Measurements from ENCODE around the gene PARP9. TPM values are rescaled to one million over a fixed set of nuclear protein-coding genes. Genes with fewer than 3 reads are reported as not detected.
"Not testable (repeated sequence)": the region's sequence is repeated elsewhere in the genome, so short reads cannot be mapped to it uniquely, and the experiment has no call there.

PARP9 gene
- total RNA-seq, 2 experiments from 2014 or later, result 13.2 to 14.4 TPM

DNA sequence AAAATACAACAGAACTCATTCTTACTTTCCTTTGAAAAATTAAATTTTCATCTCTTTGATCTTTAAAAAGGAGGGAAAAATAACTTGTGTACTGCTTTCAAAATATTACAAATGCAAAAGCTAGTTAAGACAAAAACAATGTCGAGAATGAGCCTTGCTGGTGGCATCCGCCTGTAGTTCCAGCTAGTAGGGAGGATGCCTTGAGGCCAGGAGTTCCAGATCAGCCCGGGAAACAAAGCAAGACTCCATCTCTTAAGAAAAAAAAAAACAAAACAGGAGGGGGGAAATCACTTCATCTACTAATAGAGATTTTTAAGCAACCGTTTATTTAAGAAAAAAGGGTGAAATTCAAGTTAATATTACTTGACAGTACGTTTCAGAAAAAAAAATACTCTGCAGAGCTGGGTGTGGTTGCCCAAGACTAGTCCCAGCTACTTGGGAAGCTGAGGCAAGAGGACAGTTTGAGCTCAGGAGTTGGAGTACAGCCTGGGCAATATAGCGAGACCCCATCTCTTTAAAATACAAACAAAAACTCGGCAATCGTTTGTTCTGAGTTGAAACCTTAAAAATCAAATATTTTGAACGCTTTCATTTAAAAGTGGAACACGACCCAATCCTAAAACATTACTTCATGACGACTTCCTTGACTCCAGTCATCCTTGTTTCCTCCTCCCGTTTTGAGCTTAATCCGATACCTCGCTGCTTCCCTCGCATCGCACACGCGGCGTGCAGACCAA, 50.5 kb downstream of the PARP9 start:
- intact Hi-C loops (cut with DNase I, micrococcal nuclease), result loop anchor here (1.0 to 10.0 kb wide), 6 partner anchors 56 to 1071 kb away; partner anchors contain the start of genes EAF2 (in 1 of the 2), FAM162A (in 1 of the 2), HACD2 (in 1 of the 2) and HSPBAP1 (in 1 of the 2)
- H3K27ac Mint-ChIP-seq, result peak overlapping the region; percentile 82
- DNase-seq (no peak), ATAC-seq (ENCODE audit: poor library complexity) (no peak)
- no peaks in the 10 kb centered on the region for H3K36me3 ChIP-seq (ENCODE audit: insufficient read depth, low read length)
- ChIA-PET POLR2A (interaction anchor here (0.8 to 2.7 kb wide), 5 partner anchors 15 to 165 kb away, joined by 3 to 58 read pairs (median 5); partner anchors contain the start of genes DTX3L, FAM162A, MIX23 and PARP9), CTCF (interaction anchor here (1.2 to 1.4 kb wide), 2 partner anchors 98 to 121 kb away, joined by 3 to 6 read pairs; partner anchors contain the start of gene WDR5B)
- H3K9me3 ChIP-seq (ENCODE audit: control insufficient read depth in 1 of 2, insufficient read depth in 1 of 2, low read length in 2 of 2), result no peaks in the 10 kb centered on the region
- H3K4me3 ChIP-seq (ENCODE audit: low read length), result peak overlapping the region; percentile 68
- no peaks in the 10 kb centered on the region for H3K27me3 ChIP-seq (ENCODE audit: control insufficient read depth in 1 of 2, insufficient read depth in 2 of 2, low read length in 2 of 2)
- peaks cover 51% of the 10 kb centered on the region for H3K4me1 Mint-ChIP-seq (ENCODE audit: low read depth)
- peak overlapping the region; percentile 83 to 97 for H3K27ac ChIP-seq (ENCODE audit: low read depth in 1 of 2, low read length in 2 of 2)
- peaks cover 19% of the 10 kb centered on the region for H3K36me3 Mint-ChIP-seq (ENCODE audit: low read depth)
- TF ChIP-seq, protein P1, sequence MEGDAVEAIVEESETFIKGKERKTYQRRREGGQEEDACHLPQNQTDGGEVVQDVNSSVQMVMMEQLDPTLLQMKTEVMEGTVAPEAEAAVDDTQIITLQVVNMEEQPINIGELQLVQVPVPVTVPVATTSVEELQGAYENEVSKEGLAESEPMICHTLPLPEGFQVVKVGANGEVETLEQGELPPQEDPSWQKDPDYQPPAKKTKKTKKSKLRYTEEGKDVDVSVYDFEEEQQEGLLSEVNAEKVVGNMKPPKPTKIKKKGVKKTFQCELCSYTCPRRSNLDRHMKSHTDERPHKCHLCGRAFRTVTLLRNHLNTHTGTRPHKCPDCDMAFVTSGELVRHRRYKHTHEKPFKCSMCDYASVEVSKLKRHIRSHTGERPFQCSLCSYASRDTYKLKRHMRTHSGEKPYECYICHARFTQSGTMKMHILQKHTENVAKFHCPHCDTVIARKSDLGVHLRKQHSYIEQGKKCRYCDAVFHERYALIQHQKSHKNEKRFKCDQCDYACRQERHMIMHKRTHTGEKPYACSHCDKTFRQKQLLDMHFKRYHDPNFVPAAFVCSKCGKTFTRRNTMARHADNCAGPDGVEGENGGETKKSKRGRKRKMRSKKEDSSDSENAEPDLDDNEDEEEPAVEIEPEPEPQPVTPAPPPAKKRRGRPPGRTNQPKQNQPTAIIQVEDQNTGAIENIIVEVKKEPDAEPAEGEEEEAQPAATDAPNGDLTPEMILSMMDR (IDR thresholded peaks at IDR 0.05), result no peak
- peak overlapping the region; percentile 85 for H3K4me3 Mint-ChIP-seq
- H3K27me3 Mint-ChIP-seq, result no peaks in the 10 kb centered on the region
- H3K9me3 Mint-ChIP-seq, result no peaks in the 10 kb centered on the region
- peaks cover 17% of the 10 kb centered on the region for H3K4me1 ChIP-seq (ENCODE audit: insufficient read depth, low read length)

DNA sequence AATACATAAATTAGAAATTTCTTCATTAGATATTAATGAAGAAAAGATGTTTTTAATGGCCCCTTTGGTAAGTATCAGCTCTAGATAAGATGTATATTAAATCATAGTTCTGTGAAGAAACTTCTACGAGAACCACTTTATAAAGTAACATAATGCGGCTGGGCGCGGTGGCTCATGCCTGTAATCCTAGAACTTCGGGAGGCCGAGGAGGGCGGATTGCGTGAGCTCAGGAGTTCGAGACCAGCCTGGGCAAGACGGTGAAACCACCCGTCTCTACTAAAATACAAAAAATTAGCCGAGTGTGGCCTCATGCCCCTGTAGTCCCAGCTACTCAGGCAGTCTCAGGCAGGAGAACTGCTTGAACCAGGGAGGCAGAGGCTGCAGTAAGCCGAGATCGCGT, 51.8 kb downstream of the PARP9 start:
- Mint-ChIP-seq H3K27ac (no peak overlapping the region), H3K4me1 (ENCODE audit: low read depth) (peaks cover 63% of the 10 kb centered on the region)
- intact Hi-C loops (cut with DNase I, micrococcal nuclease), result loop anchor here (5.0 to 10.0 kb wide), 3 partner anchors 55 to 1073 kb away; partner anchors contain the start of genes EAF2 (in 1 of the 2), HACD2 (in 1 of the 2) and IQCB1 (in 1 of the 2)

DNA sequence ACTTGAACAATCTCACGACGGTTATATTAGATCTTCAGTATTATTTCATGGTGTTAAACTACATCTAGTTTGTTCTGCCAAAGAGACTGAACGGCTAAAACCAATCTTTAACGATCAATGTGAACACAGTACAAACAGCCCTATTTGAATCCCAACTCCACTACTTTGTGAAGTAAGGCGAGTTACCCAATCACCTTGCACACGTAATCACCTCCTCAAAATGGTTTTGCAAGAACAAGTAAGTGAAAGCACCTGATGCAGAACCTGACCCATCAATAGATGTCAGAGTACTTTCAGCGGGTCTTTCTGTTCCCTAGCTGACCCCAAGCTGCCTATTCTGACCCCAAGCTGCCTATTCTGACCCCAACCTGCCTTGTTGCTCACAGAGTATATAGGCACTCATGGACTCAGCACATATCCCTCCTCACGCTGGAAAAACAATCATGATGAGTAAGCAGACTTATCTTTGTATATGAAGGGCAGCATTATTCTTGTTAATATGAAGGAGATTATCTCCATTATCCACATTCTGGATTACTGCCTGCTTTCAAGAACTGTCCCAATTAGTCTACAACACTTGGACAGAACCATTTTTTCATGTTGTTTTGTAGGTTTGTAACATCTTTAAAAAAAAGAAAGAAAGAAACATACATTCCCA, 53.1 kb downstream of the PARP9 start:
- H3K27me3 Mint-ChIP-seq, result no peaks in the 10 kb centered on the region
- CTCF ChIA-PET, result interaction anchor here (0.5 to 3.1 kb wide), 2 partner anchors 118 to 308 kb away, joined by 3 to 7 read pairs; no protein-coding TSS in a partner anchor
- Histone ChIP-seq H3K9me3 (ENCODE audit: control insufficient read depth in 1 of 2, insufficient read depth in 1 of 2, low read length in 2 of 2) (no peaks in the 10 kb centered on the region), H3K36me3 (ENCODE audit: insufficient read depth, low read length) (no peaks in the 10 kb centered on the region), H3K27me3 (ENCODE audit: control insufficient read depth in 1 of 2, insufficient read depth in 2 of 2, low read length in 2 of 2) (no peaks in the 10 kb centered on the region), H3K27ac (ENCODE audit: low read depth in 1 of 2, low read length in 2 of 2) (no peak overlapping the region), H3K4me3 (ENCODE audit: low read length) (no peak overlapping the region), H3K4me1 (ENCODE audit: insufficient read depth, low read length) (peaks cover 20% of the 10 kb centered on the region)
- H3K4me1 Mint-ChIP-seq (ENCODE audit: low read depth), result peaks cover 70% of the 10 kb centered on the region
- no peak for DNase-seq
- intact Hi-C loops (cut with DNase I, micrococcal nuclease), result loop anchor here (5.0 to 10.0 kb wide), 3 partner anchors 54 to 1074 kb away; partner anchors contain the start of genes EAF2 (in 1 of the 2), HACD2 (in 1 of the 2) and IQCB1 (in 1 of the 2)
- peaks cover 27% of the 10 kb centered on the region for H3K36me3 Mint-ChIP-seq (ENCODE audit: low read depth)
- POLR2A ChIA-PET, result no interaction called here
- ATAC-seq (ENCODE audit: poor library complexity), result no peak
- TF ChIP-seq, protein P1 (IDR thresholded peaks at IDR 0.05), result no peak
- H3K4me3 Mint-ChIP-seq, result peak overlapping the region; percentile 54
- H3K27ac Mint-ChIP-seq, result no peak overlapping the region
- H3K9me3 Mint-ChIP-seq, result no peaks in the 10 kb centered on the region

More for the DNA sequence above, 51.8 kb downstream of the PARP9 start:
- peaks cover 19% of the 10 kb centered on the region for H3K36me3 Mint-ChIP-seq (ENCODE audit: low read depth)
- ATAC-seq (ENCODE audit: poor library complexity) (no peak), DNase-seq (no peak)
- ChIA-PET POLR2A (no interaction called here), CTCF (interaction anchor here (1.4 kb wide), 1 partner anchor 120 kb away, joined by 3 read pairs; no protein-coding TSS in a partner anchor)
- no peaks in the 10 kb centered on the region for H3K9me3 Mint-ChIP-seq
- TF ChIP-seq, protein P1 (IDR thresholded peaks at IDR 0.05), result no peak
- no peaks in the 10 kb centered on the region for H3K36me3 ChIP-seq (ENCODE audit: insufficient read depth, low read length)
- H3K27ac ChIP-seq (ENCODE audit: low read depth in 1 of 2, low read length in 2 of 2), result no peak overlapping the region
- H3K27me3 Mint-ChIP-seq, result no peaks in the 10 kb centered on the region
- H3K4me3 Mint-ChIP-seq, result peak overlapping the region; percentile 13
- H3K27me3 ChIP-seq (ENCODE audit: control insufficient read depth in 1 of 2, insufficient read depth in 2 of 2, low read length in 2 of 2), result no peaks in the 10 kb centered on the region
- H3K4me1 ChIP-seq (ENCODE audit: insufficient read depth, low read length), result peaks cover 20% of the 10 kb centered on the region
- no peak overlapping the region for H3K4me3 ChIP-seq (ENCODE audit: low read length)
- no peaks in the 10 kb centered on the region for H3K9me3 ChIP-seq (ENCODE audit: control insufficient read depth in 1 of 2, insufficient read depth in 1 of 2, low read length in 2 of 2)

DNA sequence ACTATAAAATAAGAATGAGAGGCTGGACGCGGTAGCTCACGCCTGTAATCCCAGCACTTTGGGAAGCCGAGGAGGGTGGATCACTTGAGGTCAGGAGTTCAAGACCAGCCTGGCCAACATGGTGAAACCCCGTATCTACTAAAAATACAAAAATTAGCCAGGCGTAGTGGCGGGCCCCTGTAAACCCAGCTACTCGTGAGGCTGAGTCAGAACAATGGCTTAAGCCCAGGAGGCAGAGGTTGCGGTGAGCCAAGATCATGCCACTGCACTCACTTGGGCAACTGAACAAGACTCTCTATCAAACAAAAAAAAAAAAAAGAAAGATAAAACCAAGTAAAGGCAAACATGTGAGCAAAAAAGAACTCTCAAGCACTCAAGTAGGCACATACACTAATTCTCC, 55.2 kb downstream of the PARP9 start:
- H3K9me3 ChIP-seq (ENCODE audit: control insufficient read depth in 1 of 2, insufficient read depth in 1 of 2, low read length in 2 of 2); H3K4me3 ChIP-seq (ENCODE audit: low read length); H3K36me3 ChIP-seq (ENCODE audit: insufficient read depth, low read length); ATAC-seq (ENCODE audit: poor library complexity); H3K9me3 Mint-ChIP-seq; H3K27me3 Mint-ChIP-seq; H3K27me3 ChIP-seq (ENCODE audit: control insufficient read depth in 1 of 2, insufficient read depth in 2 of 2, low read length in 2 of 2); H3K4me3 Mint-ChIP-seq; H3K27ac Mint-ChIP-seq; intact Hi-C loops (cut with DNase I, micrococcal nuclease); POLR2A ChIA-PET; DNase-seq; H3K27ac ChIP-seq (ENCODE audit: low read depth in 1 of 2, low read length in 2 of 2): not testable (repeated sequence)
- CTCF ChIA-PET, result interaction anchor here (1.0 to 3.1 kb wide), 2 partner anchors 10 to 116 kb away, joined by 3 to 7 read pairs; no protein-coding TSS in a partner anchor
- H3K4me1 ChIP-seq (ENCODE audit: insufficient read depth, low read length), result peaks cover 18% of the 10 kb centered on the region
- Mint-ChIP-seq H3K36me3 (ENCODE audit: low read depth) (peaks cover 33% of the 10 kb centered on the region), H3K4me1 (ENCODE audit: low read depth) (peaks cover 85% of the 10 kb centered on the region)
